ENCODE results near the gene TTYH2. TPM values are rescaled to one million over a fixed set of nuclear protein-coding genes. Genes with fewer than 3 reads are reported as not detected.

TTYH2 gene
- total RNA-seq, 1 experiment from 2014 or later, result 5.4 TPM

- POLR2A ChIA-PET, result no interaction called here
- Mint-ChIP-seq H3K4me3 (ENCODE audit: unreplicated experiment) (no peak overlapping the region), H3K27ac (ENCODE audit: unreplicated experiment) (no peak overlapping the region), H3K9me3 (ENCODE audit: unreplicated experiment) (no peaks in the 10 kb centered on the region), H3K27me3 (ENCODE audit: insufficient read depth, unreplicated experiment) (peaks cover 20% of the 10 kb centered on the region), H3K4me1 (ENCODE audit: low read depth, unreplicated experiment) (peaks cover 7% of the 10 kb centered on the region), H3K36me3 (ENCODE audit: insufficient read depth, unreplicated experiment) (peaks cover 20% of the 10 kb centered on the region)
- no peaks in the 10 kb centered on the region for H3K9me3 ChIP-seq
- no TSS peak for BruUV-seq (replicated peaks)
- peaks cover 1% of the 10 kb centered on the region; the same call in 1 of the 2 replicates for H3K27me3 ChIP-seq (replicated peaks; ENCODE audit: control insufficient read depth, insufficient read depth, low read length)
- TF ChIP-seq, protein P1, sequence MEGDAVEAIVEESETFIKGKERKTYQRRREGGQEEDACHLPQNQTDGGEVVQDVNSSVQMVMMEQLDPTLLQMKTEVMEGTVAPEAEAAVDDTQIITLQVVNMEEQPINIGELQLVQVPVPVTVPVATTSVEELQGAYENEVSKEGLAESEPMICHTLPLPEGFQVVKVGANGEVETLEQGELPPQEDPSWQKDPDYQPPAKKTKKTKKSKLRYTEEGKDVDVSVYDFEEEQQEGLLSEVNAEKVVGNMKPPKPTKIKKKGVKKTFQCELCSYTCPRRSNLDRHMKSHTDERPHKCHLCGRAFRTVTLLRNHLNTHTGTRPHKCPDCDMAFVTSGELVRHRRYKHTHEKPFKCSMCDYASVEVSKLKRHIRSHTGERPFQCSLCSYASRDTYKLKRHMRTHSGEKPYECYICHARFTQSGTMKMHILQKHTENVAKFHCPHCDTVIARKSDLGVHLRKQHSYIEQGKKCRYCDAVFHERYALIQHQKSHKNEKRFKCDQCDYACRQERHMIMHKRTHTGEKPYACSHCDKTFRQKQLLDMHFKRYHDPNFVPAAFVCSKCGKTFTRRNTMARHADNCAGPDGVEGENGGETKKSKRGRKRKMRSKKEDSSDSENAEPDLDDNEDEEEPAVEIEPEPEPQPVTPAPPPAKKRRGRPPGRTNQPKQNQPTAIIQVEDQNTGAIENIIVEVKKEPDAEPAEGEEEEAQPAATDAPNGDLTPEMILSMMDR (IDR thresholded peaks at IDR 0.05; ENCODE audit: insufficient read depth in 1 of 2, low read depth in 1 of 2, low read length in 1 of 2, severe bottlenecking in 1 of 2, unreplicated experiment in 1 of 2), result peak; percentile 90 to 93
- DNase-seq, result peak; percentile 59 to 82
- H3K4me1 ChIP-seq, result no peaks in the 10 kb centered on the region
- peaks cover 2% of the 10 kb centered on the region; the same call in 1 of the 2 replicates for H3K36me3 ChIP-seq (ENCODE audit: control insufficient read depth, insufficient read depth, low read length)
- CTCF ChIA-PET, result interaction anchor here (0.5 to 1.1 kb wide), 12 partner anchors 9 to 658 kb away, joined by 3 to 6 read pairs (median 3); partner anchors contain the start of gene TTYH2
- H3K4me3 ChIP-seq (ENCODE audit: low read depth, low read length), result no peak overlapping the region
- intact Hi-C loops (cut with micrococcal nuclease; ENCODE audit: unreplicated experiment), result no loop called here
Observed at GRCh38 chr17:74199306-74200092, 13.9 kb upstream of the TTYH2 start.

DNA sequence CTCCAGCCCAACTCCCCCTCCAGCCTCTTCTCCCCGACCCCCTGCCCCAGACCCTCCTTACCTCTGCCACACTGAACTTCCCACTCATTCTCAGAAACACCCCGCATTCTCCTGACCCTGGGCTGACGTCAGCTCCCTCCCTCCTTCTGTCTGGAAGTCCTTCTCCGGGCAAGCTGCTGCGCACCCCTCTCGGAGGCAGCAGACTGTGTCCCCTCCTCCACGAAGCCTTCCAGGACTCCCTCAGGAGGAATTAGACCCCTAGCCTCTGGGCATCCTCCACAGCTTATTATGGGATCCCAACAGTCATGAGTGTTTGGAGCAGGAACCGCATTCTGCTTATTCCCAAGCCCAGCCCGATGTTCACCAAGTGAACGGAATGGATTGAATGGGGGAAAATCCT is 13.3 kb upstream of the TTYH2 start:
- BruUV-seq (replicated peaks), result no TSS peak

DNA sequence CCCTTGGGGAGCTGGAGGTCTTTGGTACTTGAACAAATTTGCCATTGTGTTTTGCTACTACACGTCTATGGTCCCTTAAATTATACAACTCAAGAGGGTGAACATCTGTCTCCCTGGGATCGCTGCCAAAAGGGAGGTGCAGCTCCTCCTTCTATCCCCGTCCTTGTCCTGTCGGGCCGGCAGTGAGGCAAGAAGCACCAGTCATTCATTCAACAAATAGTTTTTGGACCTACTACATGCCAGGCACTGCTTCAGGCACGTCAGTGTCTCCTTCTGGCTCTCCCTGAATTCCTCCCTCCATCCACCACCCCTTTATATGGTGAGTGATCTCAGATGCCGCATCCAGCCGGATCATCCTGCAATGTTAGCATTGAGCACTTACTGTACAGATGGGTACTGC is 12.1 kb upstream of the TTYH2 start:
- DNase-seq, result no peak
- Mint-ChIP-seq H3K27ac (ENCODE audit: unreplicated experiment) (no peak overlapping the region), H3K36me3 (ENCODE audit: insufficient read depth, unreplicated experiment) (peaks cover 38% of the 10 kb centered on the region), H3K4me3 (ENCODE audit: unreplicated experiment) (no peak overlapping the region), H3K9me3 (ENCODE audit: unreplicated experiment) (no peaks in the 10 kb centered on the region), H3K27me3 (ENCODE audit: insufficient read depth, unreplicated experiment) (peaks cover 20% of the 10 kb centered on the region), H3K4me1 (ENCODE audit: low read depth, unreplicated experiment) (peaks cover 16% of the 10 kb centered on the region)
- POLR2A ChIA-PET, result no interaction called here
- intact Hi-C loops (cut with micrococcal nuclease; ENCODE audit: unreplicated experiment), result no loop called here
- no TSS peak for BruUV-seq (replicated peaks)
- H3K4me3 ChIP-seq (ENCODE audit: low read depth, low read length), result no peak overlapping the region
- H3K36me3 ChIP-seq (ENCODE audit: control insufficient read depth, insufficient read depth, low read length), result peaks cover 3% of the 10 kb centered on the region; the same call in 1 of the 2 replicates
- H3K27me3 ChIP-seq (replicated peaks; ENCODE audit: control insufficient read depth, insufficient read depth, low read length), result peaks cover 1% of the 10 kb centered on the region; the same call in 1 of the 2 replicates
- CTCF ChIA-PET, result no interaction called here
- TF ChIP-seq, protein P1 (IDR thresholded peaks at IDR 0.05; ENCODE audit: insufficient read depth in 1 of 2, low read depth in 1 of 2, low read length in 1 of 2, severe bottlenecking in 1 of 2, unreplicated experiment in 1 of 2), result no peak
- H3K4me1 ChIP-seq, result peaks cover 16% of the 10 kb centered on the region
- H3K9me3 ChIP-seq, result no peaks in the 10 kb centered on the region

More for the DNA sequence above, 13.3 kb upstream of the TTYH2 start:
- Mint-ChIP-seq H3K36me3 (ENCODE audit: insufficient read depth, unreplicated experiment) (peaks cover 26% of the 10 kb centered on the region), H3K9me3 (ENCODE audit: unreplicated experiment) (no peaks in the 10 kb centered on the region), H3K4me1 (ENCODE audit: low read depth, unreplicated experiment) (peaks cover 9% of the 10 kb centered on the region), H3K4me3 (ENCODE audit: unreplicated experiment) (no peak overlapping the region), H3K27ac (ENCODE audit: unreplicated experiment) (no peak overlapping the region), H3K27me3 (ENCODE audit: insufficient read depth, unreplicated experiment) (peaks cover 20% of the 10 kb centered on the region)
- CTCF ChIA-PET, result interaction anchor here (0.5 to 1.1 kb wide), 6 partner anchors 9 to 658 kb away, joined by 3 to 6 read pairs (median 4); partner anchors contain the start of gene TTYH2
- Histone ChIP-seq H3K27me3 (replicated peaks; ENCODE audit: control insufficient read depth, insufficient read depth, low read length) (peaks cover 1% of the 10 kb centered on the region; the same call in 1 of the 2 replicates), H3K4me1 (peaks cover 5% of the 10 kb centered on the region), H3K36me3 (ENCODE audit: control insufficient read depth, insufficient read depth, low read length) (peaks cover 2% of the 10 kb centered on the region; the same call in 1 of the 2 replicates), H3K9me3 (no peaks in the 10 kb centered on the region), H3K4me3 (ENCODE audit: low read depth, low read length) (no peak overlapping the region)
- TF ChIP-seq, protein P1 (IDR thresholded peaks at IDR 0.05; ENCODE audit: insufficient read depth in 1 of 2, low read depth in 1 of 2, low read length in 1 of 2, severe bottlenecking in 1 of 2, unreplicated experiment in 1 of 2), result no peak
- POLR2A ChIA-PET, result no interaction called here
- DNase-seq, result no peak
- intact Hi-C loops (cut with micrococcal nuclease; ENCODE audit: unreplicated experiment), result no loop called here
